T-helper 1 cell treated with Interleukin-12 subunit alpha and Interleukin-12 subunit beta and Interleukin-4 antibody, amounts not matched to agents 30 ng/mL and 1 ng/mL, for 36 hours (primary cell): ENCODE measurements around the gene LILRB3. TPM values are rescaled to one million over a fixed set of nuclear protein-coding genes. Genes with fewer than 3 reads are reported as not detected.
"Not testable (repeated sequence)": the region's sequence is repeated elsewhere in the genome, so short reads cannot be mapped to it uniquely, and the experiment has no call there.

Experiments
- intact Hi-C: fragments of 100-400 bp; cut with micrococcal nuclease; formaldehyde crosslinking; loops from one replicate; pipeline ENCODE4 v1.15.1; 2024
- total RNA-seq: library from RNA; stranded (reverse); gene quantifications from 2 replicates; pipeline ENCODE4 v1.2.3, GENCODE V29; 2022

Gene LILRB3
- total RNA-seq, result 3.9 and 5.0 TPM in 2 replicates

GRCh38 chr19:54222474-54223276 lies at the start of gene LILRB3:
LILRB3 (minus strand) TSS chr19:54223007; CDS start chr19:54222976, 31 bp downstream.
- intact Hi-C loops, result loop anchor here (2.0 kb wide), 1 partner anchor 18 kb away; no protein-coding TSS in a partner anchor

DNA sequence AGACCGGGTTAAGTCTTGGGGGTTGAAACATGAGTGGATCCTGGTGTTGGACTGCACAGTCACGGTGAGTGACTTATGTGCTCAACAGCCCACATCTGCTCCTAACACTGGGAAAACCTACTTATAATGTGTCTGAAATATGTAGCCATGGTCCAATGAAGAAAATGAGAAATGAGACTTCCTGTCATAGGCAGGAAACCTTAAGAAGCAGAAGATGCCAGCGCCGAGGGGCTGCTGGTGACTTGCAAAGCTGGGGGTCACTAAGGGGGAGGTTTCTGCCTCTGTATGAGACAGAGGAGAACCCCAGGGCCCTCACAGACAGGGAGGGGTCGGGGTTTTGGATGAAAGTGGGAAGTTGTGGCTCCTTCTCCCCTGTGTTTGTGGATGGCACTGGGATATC lies 49.4 kb upstream of the LILRB3 start:
- intact Hi-C loops, result not testable (repeated sequence)

DNA sequence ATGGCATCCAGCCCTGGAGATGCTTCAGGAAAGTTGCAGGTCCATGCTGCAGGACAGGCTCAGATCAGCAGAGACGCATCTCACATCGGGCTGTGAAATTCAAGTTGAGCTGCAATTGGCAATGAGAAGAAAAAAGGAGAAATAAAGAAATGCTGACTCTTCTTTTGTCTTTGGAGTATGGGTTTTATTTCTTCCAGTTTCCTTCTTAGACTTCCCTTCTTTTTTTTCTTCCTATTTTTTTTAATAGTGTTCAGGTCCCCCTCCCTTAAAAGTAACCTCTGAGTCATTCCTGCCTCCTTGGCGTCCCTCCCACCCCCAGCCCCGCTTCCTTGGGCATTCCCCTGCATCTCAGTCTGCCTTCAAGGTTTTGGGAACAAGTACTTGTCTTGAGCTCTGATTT lies 48.8 kb upstream of the LILRB3 start:
- intact Hi-C loops, result not testable (repeated sequence)

DNA sequence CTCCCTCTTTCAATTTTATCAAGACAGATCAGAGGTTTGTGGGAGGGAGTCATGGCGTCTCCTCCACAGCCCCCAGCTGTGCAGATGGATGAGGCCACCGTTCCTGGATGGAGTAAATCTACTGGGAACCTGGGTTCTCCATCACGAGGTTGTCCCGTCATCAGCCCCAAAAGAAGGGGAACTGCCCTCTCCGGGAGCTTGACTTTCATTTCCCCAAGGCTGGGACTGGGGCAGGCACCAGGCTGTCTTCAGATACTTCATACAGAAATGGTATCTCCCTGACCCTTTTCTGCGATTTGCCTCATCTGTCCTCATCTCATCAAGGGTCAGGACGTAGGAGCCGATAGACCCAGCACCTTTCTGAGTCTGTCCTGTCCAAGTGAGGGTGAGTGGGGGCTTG lies 48.3 kb upstream of the LILRB3 start:
- intact Hi-C loops, result no loop called here

GRCh38 chr19:54268936-54269335 lies 46.1 kb upstream of the LILRB3 start:
- intact Hi-C loops, result no loop called here

DNA sequence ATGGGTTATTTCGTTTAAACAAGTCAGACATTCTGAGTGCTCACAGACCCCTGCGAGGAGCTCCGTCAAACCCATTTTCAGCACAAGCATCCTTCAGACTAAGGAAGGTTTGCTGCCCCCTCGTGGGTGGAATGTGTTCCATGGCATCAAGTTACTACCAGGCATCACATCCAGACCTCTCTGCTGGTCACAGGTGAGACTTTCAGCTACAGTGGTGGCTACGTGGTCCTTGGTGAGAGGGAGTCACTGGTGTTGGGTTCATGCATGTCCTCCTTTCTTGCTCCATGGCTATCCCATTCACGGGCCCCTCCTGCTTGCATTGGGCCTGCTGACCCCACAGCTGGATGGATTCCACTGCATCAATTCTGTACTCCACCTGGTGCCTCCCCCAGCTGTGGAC lies 43.3 kb upstream of the LILRB3 start:
- intact Hi-C loops, result loop anchor here (1.0 kb wide), 1 partner anchor 98 kb away; no protein-coding TSS in a partner anchor

DNA sequence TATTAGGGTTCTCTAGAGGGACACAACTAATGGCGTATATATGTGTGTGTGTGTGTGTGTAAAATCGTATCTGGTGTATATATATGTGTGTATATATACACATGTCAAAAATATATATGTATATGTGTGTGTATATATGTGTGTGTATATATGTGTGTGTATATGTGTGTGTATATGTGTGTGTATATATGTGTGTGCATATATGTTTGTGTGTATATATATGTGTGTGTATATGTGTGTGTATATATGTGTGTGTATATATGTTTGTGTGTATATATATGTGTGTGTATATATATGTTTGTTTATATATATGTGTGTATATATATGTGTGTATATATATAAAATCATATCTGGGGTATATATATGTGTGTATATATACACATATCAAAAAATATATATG lies 39.7 kb upstream of the LILRB3 start:
- intact Hi-C loops, result no loop called here

GRCh38 chr19:54262066-54262465 lies 39.3 kb upstream of the LILRB3 start:
- intact Hi-C loops, result no loop called here

- intact Hi-C loops, result no loop called here
These were observed 34.3 kb upstream of the LILRB3 start, which contains the start of gene LILRB5 for GRCh38 chr19:54257116-54257480. LILRB5 (minus strand) TSS chr19:54257273; CDS start chr19:54257193, 80 bp downstream.

DNA sequence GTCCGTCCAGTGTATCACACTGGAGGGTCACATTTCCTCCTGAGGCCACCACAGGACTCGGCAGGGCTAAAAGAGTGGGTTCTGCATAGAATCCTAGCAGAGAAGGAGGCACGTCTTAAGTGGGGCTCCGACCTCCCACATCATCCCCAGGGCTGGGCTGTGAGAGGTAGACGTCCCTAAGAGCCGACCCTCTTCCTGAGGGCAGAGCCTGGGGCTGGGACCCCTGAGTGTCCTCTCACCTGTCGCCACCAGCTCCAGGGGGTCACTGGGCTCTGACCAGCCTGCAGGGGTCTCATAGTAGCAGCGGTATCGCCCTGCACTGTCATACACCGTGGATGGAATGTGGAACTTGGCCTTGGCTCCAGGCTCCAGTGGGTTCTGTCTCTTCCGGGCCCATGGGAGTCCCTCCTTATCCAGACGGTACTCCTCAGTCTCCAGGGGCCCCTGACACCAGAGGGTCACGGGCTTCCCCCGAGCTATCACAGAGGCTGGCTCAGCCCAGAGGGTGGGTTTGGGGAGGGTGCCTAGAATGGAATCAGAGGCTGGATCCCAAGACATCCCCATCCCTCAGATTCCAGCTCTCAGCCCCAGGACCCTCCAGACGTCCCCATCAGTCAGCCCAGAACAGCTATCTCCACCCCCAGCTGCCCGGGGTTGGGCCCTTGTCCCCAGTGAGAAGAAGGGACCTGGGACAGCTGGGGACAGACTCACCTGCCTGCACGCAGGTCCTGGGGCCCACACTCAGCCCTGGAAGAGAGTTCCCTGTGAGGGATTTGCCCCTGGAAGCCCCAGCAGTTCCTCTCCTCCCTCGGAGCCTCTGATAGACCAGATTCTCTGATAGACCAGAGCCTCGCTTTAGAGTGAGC lies 33.7 kb upstream of the LILRB3 start:
- intact Hi-C loops, result no loop called here

DNA sequence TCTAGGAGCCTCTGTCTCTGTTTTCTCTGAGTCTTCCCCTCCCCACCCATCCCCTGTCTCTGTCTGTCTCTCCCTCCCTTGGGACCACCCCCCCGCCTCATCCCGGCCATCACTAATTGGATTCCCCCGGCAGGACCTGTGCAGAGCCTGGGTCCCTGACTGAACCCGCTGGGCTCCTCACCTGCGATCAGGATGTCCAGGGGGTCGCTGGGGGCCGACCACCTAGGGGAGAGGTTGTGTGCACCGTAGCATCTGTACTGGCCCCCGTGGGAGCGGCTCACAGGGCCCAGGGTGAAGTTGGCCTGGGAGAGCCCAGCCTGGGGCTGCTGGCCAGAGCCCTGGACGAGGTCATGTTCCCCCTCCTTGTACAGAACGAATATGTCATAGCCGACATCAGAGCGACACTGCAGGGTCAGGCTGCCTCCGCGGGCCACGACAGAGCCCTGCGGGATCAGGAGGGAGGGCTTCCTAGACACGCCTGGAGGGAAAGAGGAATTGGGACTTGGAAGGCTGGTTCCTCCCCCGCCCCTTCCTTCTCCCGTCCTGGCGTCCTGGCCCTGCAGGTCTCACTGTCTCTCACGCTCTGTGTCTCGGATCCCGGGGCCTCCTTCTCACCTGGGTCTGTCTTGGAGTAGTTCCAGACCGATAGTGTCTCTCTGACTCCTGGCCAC lies 32.4 kb upstream of the LILRB3 start:
- intact Hi-C loops, result no loop called here

- intact Hi-C loops, result no loop called here
These were observed 31.5 kb upstream of the LILRB3 start for GRCh38 chr19:54254195-54254906.

DNA sequence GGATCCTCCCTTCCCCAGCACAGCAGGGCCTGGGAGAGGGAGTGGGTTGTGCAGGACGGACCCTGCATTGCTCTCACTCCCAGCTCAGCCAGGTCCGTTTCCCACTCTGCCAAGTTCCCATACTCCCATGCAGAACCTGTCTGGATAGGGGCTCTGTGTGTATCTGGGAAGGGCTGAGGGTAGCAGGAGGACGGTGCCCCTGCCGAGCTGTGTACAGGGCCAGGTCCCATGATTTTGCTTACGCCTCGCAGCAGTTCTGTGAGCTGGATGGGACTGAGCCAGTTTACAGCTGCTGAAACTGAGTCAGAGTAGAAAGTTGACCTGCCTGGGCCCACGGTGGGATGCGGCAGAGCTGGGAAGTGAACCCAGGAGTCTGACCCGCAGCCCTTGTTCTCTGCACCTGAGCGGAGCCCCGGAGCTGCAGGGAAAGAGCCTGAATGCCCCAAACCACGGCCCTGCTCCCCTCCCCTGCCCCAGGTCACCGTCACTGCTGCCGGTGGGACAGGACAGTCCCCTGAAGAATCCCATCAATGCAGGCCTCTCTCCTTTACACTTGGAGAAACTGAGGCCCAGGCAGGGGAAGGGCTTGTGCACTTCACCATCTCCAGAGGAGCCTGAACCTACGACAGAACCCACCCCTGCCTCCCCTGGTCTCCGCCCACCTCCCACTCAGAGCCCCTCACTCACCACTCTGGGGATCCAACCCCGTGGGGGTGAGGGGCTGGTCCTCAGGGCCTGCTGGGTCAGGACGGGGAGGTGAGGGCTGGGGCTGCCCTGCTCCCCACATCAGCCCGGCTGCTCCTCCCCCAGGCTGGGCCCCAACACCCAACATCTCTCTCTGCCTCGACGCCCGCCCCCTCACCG lies 30.8 kb upstream of the LILRB3 start:
- intact Hi-C loops, result no loop called here

GRCh38 chr19:54252845-54253244 lies 30.0 kb upstream of the LILRB3 start:
- intact Hi-C loops, result no loop called here

DNA sequence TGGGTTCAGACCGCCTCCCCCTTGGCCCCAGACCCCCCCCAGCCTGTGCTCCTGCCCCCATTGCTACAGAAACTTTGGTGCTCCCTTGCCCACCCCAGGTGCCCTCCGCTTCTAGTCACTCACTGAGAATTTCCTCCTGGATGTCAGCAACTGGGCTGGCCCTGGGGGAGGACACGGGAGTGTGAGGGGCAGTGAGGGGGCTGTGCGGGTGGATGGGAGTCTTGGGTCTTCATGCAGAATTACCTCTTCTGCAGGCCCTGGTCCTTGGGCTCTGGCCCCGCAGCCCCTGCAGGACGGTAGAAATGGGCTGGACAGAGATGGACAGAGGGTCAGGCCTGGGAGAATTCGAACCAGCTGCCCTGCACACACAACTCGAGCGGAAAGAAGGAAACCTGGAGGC lies 29.4 kb upstream of the LILRB3 start:
- intact Hi-C loops, result no loop called here

DNA sequence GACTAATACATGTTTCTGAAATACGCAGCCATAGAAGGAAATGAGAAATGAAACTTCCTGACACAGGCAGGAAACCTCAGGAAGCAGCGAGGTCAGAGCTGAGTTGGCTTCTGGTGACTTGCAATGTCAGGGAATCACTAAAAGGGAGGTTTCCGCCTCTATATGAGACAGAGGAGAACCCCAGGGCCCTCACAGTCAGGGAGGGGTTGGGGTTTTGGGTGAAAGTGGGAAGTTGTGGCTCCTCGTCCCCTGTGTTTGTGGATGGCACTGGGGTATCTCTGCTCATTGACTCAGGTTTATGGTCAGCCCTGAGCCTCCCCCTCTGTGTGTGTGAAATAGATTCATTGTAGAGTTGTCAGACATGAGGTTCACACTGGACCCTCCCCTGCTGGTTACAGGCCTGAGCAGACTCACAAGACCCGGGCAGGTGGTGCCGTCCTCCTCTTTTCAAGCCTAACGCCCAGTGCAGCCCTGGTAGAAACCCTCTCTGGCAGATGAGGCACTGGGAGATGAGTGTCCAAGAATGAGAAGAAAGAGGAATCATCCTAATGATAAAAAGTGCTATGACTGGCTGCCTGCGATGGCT lies 25.3 kb upstream of the LILRB3 start:
- intact Hi-C loops, result loop anchor here (5.0 kb wide), 1 partner anchor 139 kb away; no protein-coding TSS in a partner anchor

DNA sequence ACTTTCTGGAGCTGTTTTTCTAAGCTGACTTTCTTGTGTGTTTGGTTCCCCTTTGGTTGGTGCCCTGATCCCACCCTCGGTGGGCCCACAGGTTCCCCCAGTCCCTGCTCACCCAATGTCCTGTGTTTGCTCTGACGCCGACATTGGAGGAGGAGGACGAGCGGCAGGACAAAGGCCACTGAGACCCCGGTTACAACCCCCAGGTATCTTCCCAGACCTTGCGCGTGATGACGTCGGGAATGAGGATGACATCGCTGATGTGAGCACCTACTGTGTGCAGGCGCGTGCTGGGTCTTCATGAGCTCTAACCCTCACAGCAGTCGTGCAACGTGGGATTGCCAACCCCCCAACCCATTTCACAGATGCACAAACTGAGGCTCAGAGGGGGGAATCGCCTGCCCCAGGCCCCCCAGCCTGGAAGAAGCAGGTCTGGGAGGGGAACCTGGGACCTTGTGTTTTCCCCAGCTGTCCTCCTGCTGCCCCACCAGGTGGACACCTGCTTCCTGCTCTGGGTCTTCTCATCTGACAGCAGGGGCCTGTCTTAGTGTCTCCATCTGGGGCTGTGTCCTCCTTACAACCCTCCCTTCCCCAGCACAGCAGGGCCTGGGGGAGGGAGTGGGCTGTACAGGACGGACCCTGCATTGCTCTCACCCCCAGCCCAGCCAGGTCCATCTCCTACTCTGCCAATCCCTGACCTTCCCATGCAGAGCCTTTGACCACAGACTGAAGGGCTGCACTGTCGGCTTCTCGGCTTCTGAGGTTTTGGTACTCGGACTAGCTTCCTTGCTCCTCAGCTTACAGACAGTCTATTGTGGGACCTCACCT lies 24.5 kb upstream of the LILRB3 start:
- intact Hi-C loops, result loop anchor here (5.0 kb wide), 1 partner anchor 140 kb away; no protein-coding TSS in a partner anchor

DNA sequence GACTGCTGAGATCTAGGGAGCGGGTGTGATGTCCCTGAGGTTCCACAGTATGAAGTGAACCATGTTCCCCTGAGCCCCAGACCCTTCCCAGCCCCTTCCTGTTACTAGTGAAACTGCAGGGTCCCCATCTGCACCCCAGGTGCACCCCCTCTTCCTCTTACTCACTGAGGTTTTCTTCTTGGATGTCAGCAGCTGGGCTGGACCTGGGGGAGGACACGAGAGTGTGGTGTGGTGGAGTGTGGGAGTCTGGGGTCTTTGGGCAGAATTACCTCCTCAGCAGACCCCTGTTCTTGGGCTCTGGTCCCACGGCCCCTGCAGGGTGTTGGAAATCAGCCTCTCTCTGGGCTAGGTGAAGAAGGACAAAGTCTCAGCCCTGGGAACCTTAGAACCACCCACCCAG lies 23.1 kb upstream of the LILRB3 start:
- intact Hi-C loops, result loop anchor here (5.0 kb wide), 1 partner anchor 141 kb away; no protein-coding TSS in a partner anchor

GRCh38 chr19:54243809-54244208 lies 21.0 kb upstream of the LILRB3 start:
- intact Hi-C loops, result not testable (repeated sequence)
